Pons (tissue), 1 donor: ENCODE measurements around the gene TRIAP1.
A peak's percentile ranks its signal among the peaks of the same experiment; 100 is the strongest.
"Not testable (repeated sequence)": the region's sequence is repeated elsewhere in the genome, so short reads cannot be mapped to it uniquely, and the experiment has no call there.

Experiments used
- DNase-seq: peaks from one replicate; pipeline ENCODE4 v3.0.0-alpha.2; 2016; ENCODE audit warnings: low spot score

TRIAP1 gene

DNA sequence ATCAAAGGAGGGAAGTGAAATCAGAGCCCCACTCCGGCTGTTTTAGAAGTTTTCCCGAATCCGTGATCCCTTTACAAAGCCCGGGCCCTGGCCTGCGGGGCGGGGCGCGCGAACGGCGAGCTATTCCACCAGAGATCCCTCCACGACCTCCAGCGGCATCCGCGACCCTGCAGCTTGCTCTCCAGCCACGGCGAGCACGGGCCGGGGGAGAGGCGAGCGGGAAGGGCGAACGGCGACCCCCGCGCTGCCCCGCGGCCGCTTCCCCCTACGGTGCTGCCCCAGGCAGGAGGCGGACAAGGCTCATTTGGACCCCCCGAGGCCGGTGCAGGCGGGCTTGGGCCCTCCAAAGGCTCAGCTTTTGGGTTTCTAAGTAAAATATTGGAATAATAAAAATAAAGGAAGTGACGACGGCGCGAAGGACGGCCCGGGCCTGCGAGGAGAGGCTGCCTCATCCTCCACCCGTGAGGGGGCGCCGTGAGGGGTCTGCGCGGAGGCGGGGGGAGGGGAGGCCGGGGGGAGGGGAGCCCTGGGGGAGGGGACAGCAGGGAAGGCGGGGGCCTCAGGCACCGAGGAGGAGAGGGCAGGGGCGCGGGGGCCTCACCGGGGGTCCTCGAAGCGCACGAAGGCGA lies 22.8 kb upstream of the TRIAP1 start:
- no peak for DNase-seq

DNA sequence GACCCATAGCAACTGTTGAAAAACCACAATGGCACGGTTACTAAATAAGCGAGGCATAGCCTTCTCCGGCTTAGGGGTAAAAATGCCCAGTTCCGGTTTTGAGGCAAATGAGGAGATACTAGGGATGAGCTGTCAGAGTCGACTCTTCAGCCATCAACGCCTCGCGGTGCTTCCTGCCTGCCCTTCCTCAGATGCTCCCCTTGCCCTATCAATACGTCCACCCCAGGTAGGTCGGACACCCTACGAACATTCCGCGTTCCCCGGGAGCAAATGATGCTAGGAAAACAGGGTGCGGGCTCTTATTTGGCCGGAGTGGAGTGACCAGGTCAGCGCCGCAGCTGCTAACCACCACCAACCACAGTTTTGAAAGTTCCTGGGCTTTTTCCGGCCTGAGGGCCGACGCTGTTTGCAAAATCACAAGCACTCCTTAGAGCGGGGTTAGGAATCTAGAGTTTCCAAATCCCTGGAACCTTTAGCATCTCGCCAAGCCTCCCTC lies 22.2 kb upstream of the TRIAP1 start:
- DNase-seq = no peak

DNA sequence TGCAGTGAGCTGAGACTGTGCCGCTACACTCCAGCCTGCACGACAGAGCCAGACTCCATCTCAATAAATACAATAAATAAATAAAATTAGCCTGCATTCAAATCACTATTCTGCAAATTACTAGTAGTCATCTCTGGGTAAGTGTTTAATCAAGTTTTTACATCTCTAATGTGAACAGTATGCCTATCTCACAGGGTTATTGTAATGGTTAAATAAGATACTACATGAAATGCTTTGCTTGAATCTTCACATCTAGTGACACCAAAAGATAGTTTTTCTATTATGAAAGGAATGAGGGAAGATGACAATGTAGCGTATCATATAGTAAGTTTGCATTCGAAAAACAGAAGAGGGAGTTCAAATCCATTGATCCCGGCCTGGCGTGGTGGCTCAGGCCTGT lies 21.3 kb upstream of the TRIAP1 start:
- DNase-seq = no peak

DNA sequence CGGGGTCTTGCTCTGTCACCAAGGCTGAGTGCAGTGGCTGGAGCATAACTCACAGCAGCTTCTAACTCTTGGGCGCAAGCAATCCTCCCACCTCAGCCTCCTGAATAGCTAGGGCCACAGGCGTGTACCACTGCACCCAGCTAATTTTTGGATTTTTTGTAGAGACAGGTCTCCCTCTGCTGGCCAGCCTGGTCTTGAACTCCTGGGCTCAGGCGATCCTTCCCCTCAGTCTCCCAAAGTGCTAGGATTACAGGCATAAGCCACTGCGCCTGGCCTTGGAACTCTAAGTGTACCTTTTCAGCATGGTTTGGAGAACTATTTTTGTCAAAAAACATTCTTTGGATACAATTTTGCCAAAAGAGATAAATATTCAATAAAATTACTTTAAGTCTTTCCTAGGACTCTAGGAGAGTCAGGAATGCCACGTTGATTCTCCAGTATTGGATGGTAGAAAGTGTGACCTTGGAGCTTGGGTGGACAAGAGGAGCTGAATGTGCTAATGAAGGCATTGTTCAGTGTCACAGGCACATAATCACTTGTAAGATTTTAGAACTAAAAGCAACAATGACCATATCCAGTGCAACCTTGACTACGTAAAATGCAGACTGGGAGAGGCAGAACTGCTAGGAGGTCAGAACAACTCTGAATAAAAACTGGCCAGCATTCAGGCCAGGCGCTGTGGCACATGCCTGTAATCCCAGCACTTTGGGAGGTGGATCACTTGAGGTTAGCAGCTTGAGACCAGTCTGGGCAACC lies 20.6 kb upstream of the TRIAP1 start:
- DNase-seq = no peak

DNA sequence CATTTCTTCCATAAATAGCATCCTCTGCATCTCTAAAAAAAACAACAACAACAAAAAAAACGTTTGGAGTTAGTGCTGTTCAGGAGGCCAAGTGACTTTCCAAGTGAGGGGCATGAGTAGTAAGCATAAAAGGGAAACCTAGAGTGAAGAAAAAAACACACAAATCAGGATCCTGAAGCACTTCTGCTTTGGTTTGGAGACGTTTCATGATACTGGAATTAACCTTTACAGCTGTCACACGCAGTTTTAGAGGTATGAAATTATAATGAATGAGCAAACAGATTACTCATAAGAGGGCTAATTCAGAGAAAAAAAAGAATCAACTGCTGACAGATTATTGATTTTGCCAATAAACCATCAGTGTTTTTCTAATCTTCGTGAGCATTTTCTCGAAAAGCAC lies 19.6 kb upstream of the TRIAP1 start:
- no peak for DNase-seq

DNA sequence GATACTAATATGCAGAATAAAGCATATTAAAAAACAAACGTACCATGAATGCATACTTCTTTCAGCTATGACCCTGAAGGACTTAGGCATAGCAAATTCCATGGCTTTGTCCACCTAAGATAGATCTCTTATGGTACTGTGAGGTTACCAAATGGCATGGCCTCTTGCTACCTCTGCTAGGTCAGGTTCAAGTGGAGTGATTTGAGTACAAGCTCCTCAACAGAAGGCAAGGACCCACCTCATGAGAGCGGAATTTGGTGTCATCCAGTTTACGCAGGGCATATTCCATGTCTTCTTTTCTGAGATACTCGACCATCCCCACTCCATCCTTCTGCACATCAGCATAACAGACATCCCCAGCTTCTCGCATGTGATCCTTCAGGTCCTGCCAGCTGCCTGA lies 17.5 kb upstream of the TRIAP1 start:
- no peak for DNase-seq

DNA sequence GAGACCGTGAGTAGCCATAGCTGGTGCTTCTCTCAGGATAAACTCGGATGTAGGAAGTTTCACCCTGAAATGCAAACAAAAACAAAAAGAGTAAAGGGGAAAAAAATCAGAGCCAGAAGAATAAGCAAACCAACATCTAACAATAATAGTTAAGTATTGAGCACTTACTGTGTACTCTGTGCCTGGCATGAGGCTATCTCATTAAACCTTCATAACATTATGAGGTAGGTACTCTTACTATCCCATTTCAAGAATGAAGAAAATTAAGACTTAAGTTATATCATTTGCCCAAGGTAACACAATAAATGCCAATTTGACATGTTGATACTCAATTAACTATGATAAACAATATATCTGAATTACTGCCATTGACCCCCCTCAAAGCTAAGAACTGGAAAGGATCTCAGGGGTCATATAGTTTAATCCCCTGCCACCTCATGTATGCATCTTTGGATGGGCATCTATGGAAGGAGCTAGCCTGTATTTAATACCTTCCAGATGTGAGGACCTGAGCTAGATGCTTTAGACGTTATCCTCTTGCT lies 16.0 kb upstream of the TRIAP1 start:
- DNase-seq = no peak

DNA sequence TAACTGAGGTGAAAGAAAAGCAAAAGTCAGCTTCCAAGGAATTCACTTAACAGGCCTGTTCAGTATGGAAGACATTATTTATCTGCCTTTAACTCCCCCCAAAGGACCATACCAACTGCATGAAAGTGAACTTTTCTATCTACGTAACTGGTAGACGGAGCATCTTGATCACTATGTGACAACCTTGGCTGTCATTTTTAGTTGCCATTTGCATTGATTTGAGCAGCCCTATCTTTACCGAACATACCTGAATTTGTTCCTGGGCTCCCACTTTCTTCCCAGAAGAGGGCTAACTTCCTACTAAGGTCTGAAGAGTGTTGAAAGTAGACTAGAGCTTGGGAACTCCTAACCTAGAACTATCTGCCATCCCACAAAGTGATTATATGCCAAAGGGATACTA lies 14.0 kb upstream of the TRIAP1 start:
- no peak for DNase-seq

DNA sequence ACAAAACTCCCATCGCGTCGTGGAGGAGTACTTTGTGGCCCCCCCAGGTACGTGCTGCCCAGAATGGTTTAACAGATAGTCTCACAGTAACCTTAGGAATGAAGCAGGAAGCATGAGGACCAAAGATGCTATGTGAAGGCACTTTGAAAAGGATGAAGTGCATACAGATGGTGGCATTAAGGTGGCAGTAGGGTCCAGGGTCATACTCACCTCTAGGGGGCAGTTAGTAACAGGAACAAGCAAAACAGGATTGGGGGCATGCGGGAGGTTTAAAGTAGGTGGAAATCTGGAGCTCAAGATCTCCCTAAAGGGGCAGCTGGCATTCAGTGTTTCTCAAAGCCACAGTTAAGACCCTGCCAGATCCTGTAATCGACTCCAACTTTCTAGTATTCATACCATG lies 10.9 kb upstream of the TRIAP1 start:
- no peak for DNase-seq

DNA sequence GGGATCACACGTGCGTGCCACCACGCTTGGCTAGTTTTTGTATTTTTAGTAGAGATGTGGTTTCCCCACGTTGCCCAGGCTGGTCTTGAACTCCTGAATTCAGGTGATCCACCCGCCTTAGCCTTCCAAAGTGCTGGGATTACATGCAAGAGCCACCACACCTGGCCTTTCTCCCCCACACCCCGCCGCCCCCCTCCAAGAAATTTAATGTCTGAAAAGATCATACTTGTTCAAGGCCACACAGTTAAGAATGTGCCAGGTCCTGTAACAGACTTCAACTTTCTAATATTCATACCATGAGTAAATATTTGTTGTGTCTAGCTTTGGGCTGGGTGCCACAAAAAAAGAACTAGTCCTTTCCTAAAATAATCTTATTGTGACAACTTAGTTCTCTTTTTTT lies 9.1 kb upstream of the TRIAP1 start:
- DNase-seq = no peak

DNA sequence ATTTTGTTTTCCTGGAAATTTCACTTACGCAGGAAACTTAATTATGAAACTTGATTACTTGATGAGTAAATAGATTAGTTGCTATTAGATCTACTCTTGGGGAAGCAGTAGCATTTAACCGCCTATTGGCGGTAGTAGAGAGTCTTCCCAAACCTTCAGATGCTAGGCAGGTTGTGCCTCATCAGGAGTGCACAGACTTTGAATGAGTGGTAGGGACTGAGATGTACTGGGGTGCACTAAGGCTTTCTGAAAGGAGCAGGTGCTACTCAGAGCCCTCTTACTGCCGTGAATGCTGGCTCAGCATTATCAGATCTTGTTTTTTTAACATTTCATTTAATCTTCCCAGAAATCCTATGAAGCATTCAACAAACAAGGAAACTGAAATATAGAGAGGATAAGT lies 7.8 kb upstream of the TRIAP1 start:
- DNase-seq = no peak

DNA sequence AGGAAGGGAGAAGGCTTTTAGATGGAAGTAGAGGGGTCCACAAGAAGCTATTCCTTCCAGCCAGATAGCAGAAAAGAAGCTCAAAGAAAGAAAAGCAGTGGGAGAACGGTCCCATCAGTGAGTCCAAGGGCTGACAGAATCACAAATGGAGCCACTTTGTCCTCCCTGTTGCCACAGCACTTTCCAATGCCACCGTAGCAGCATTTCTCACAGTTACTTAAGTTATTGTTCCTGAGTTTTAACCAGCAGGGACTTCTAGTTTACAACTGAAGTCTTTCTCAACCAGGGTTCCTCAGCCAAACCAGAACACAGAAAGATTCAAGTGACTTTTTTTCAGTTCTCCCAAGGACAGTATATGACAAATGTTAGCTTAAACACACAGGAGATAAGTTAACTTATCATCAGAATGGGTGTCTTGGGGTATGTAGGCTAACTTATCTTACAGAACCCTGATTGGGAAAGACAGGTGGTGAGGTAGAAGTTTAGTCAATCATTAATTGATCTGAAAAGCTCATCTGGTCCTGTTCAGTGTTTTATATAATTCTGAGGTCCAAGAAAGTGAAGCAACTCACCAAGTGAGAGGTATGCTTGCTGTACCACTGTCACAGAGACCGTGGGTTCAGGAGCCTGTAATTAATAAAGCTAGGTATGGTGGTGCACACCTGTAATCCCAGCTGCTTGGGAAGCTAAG lies 7.0 kb upstream of the TRIAP1 start:
- DNase-seq = no peak

DNA sequence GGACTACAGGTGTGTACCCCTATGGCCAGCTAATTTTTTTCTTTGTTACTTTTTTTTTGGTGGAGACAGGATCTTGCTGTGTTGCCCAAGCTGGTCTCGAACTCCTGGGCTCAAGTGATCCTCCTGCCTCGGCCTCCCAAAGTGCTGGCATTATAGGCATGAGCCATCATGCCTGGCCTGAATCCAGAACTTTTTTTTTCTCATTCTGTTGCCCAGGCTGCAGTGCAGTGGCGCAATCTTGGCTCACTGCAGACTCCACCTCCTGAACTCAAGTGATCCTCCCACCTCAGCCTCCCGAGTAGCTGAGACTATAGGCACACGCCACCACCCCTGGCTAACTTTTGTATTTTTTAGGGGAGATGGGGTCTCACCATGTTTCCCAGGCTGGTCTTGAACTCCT lies 6.3 kb upstream of the TRIAP1 start:
- not testable (repeated sequence) for DNase-seq

DNA sequence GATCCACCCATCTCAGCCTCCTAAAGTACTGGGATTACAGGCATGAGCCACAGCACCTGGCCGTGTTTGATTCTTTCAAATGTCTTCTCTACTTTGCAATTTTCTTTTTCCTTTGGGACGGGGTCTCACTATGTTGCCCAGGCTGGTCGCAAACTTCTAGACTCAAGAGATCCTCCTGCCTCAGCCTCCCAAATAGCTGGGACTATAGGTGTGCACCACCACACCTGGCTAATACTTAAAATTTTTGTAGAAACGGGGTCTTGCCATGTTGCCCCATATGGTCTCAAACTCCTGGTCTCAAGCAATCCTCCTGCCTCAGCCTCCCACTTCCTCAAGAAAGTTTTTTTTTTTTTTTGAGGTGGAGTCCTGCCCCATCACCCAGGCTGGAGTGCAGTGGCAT lies 1.8 kb upstream of the TRIAP1 start:
- no peak for DNase-seq

DNA sequence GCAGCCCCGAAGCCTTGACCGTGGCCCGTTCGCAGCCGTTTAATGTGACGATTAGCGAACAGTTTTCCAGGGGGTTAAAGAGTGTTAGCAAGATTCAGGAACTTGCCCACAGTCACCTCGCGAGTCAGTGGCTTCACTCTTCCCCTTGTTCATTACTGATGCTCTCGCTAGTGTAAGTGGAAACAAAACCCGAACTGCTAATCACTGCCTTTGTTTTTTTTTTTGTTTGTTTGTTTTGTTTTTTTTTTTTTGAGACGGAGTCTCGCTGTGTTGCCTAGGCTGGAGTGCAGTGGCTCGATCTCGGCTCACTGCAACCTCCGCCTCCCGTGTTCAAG lies 627 bp upstream of the TRIAP1 start:
- DNase-seq = not testable (repeated sequence)

DNA sequence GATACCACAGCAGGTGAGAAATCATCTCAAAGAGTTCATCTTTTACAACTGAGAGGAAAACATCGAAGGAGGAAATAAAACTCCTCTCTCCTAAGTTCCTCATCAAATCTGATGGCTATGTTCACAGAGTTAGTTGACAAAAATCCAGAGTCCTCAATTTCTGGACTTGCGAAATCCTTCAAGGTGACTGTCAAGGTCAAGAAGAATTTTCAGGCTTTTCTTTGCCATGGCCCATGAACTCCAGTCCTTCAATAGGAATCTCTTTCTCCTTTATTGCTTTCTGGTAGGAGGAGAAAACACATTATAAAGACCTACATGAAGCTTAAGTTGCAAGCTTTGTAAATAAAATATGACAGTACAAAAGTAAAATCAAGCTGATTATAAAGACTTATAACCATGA lies 1.5 kb downstream of the TRIAP1 start:
- no peak for DNase-seq

DNA sequence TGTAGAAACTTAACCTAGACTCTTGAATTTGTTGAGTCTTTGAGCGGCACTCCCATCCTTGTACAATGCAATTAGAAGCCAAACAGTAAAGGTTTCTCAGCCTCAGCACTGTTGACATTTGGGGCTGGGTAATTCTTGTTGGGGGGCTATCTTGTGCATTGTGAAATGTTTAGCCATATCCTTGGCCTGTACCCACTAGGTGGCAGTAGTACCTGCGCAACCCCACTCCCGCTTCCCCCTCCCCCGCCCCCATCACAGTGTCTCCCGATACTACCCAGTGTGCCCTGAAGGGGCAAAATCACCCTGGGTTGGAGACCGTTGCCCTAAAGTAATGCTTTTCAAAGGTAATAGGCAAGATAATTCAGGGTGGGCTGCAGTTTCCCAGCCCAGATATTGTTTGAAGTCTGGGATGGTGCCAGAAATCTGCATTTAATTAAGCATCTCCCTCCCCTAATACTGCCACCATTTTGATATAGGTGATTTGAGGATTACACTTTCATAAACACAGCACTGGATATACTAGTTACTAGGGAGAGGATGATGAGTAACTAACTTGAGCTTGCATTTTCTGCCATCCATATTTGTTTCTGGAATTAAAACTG lies 6.4 kb downstream of the TRIAP1 start:
- DNase-seq = no peak

DNA sequence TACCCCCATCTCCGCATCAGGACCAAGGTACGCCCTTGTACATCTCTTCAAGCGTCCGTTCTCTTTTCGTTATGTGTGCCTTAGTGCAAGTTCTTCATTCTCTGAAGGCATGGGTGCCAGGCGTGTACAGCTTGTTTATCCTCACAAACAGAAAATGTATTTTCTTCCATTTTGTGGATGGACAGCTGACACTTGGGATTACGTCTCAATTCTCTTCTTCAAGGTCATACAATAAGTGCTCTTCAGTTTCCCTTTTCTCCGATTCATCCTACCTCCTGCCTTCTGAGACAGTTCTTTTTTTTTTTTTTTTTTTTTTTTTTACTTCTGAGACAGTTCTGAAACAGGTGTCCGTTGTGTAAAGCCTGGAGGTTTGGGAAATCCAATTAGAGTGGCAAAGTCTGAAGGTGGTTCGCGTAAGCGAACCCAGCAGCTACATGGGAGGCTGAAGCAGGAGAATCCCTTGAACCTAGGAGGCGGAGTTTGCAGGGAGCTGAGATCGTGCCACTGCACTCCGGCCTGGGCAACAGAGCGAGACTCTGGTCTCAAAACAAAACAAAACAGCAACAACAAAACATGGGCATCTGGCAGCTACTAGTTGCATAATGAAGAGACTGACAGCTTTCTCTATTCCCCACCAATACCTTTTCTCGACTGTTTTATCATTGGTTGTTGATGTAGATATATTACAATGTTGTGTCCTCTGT lies 7.5 kb downstream of the TRIAP1 start:
- DNase-seq = no peak

DNA sequence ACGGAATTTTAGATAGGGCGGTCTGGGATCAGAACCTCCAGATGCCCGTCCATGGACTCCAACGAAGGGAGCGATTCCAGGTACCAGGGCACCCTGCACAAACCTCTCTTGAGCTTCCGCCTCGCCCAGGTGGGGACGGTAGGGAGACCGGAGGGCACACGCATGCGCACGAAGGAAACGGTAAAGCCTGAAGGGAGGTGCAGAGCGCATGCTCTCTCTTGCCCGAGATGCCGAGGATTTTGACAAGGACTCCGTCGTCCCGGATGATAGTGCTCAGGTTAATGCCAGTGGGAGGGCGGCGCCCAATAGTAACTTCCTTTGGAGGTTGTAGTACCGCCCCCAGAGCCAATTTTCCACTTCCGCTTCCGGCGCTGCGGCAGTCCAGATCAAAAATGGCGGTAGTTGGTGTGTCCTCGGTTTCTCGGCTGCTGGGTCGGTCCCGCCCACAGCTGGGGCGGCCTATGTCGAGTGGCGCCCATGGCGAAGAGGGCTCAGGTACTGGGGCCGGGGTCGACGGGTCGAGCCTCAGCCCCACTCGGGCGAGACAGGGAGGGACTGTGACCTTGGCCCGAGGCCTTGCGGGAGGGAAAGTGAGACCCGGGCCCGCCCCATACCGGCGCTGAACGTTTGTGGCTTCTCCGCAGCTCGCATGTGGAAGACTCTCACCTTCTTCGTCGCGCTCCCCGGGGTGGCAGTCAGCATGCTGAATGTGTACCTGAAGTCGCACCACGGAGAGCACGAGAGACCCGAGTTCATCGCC lies 8.3 kb downstream of the TRIAP1 start, which contains the start of gene COX6A1:
Gene COX6A1 (plus strand): TSS at position 379 of the 760 bp plus-strand sequence. CDS start 14 bp downstream, at position 393.
- DNase-seq = peak; percentile 96

DNA sequence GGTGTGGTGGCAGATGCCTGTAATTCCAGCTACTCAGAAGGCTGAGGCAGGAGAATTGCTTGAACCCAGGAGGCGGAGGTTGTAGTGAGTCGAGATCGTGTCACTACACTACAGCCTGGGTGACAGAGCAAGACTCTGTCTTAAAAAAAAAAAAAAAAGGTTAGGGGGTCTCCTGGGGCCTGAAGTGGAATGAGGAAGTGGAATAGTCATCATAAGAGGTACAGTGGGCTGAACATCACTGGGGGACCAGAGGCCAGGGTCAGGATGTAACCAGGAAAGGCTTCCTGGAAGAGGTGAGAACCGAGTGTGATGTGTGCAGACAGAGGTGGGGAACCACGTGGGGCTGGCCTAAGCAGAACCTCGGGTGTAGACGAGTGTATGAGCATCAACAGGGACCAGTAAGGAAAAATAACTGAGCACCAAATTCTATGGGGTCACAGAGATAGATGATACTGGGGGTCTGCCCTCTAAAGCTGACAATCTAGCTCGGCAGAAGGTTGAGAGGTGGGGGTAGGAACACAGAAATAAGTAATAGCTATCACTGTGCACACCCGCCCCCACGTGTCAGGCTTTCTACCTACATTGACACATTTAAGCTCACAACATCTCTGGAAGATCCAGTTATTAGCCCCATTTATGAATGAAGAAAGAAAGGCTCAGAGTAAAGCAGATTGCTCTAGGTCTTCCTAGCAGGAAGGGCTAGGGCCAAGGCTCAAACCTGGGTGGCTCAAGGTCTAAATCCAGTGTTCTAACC lies 13.2 kb downstream of the TRIAP1 start:
- no peak for DNase-seq
